Gastroesophageal sphincter (tissue), 3 donors: ENCODE results near the gene CHIT1.

Source experiments
- CTCF ChIP-seq, 4 experiments: fragments of 200-600 bp in 2 of 4; fragments of 450-650 bp in 2 of 4; sonication (generic) in 1 of 4; IDR thresholded peaks; one replicate each; pipeline ENCODE4 v1.5.1; 2017 to 2019; ENCODE audit warnings: antibody characterized with exemption in 4 of 4, mild to moderate bottlenecking in 2 of 4, moderate library complexity in 2 of 4
- EP300 ChIP-seq: sonication (generic); formaldehyde crosslinking; IDR thresholded peaks from one replicate; pipeline ENCODE4 v1.6.1; 2017; ENCODE audit warnings: antibody characterized with exemption, mild to moderate bottlenecking
- POLR2A ChIP-seq, 2 donors: fragments of 450-650 bp; IDR thresholded peaks; one replicate each; pipeline ENCODE4 v1.6.1; 2017; ENCODE audit warnings: antibody characterized with exemption in 2 of 2, mild to moderate bottlenecking in 2 of 2, moderate library complexity in 1 of 2
- POLR2AphosphoS5 ChIP-seq: sonication (generic); formaldehyde crosslinking; IDR thresholded peaks from one replicate; pipeline ENCODE4 v1.6.1; 2017; ENCODE audit warnings: antibody characterized with exemption

- TF ChIP-seq CTCF (IDR thresholded peaks at IDR 0.05) (no peak), EP300 (no peak), POLR2A (IDR thresholded peaks at IDR 0.05) (no peak), POLR2AphosphoS5 (no peak)
These were observed 43.9 kb downstream of the CHIT1 start for GRCh38 chr1:203185585-203185984.
